ENCODE data around the gene FYTTD1. TPM values are rescaled to one million over a fixed set of nuclear protein-coding genes. Genes with fewer than 3 reads are reported as not detected.

FYTTD1 gene
- total and polyA plus RNA-seq, 2 donors (not counting 1 experiment from before 2014, with no cell fraction given): 6.2 to 110 TPM

GRCh38 chr3:197807969-197808587, 58.4 kb downstream of the FYTTD1 start:
- intact Hi-C loops (cut with micrococcal nuclease): no loop called here
- POLR2A ChIA-PET: no interaction called here

More at GRCh38 chr3:197807969-197808587, 58.4 kb downstream of the FYTTD1 start:
- peaks cover 37% of the 10 kb centered on the region for H3K4me1 Mint-ChIP-seq
- no peaks in the 10 kb centered on the region for H3K9me3 Mint-ChIP-seq (ENCODE audit: insufficient read depth)
- Histone ChIP-seq H3K9ac (ENCODE audit: low read length) (no peak overlapping the region), H3K9me3 (ENCODE audit: control extremely low read depth in 1 of 3, control insufficient read depth in 2 of 3, insufficient read depth in 1 of 3, low read length in 2 of 3) (no peaks in the 10 kb centered on the region), H3K79me2 (ENCODE audit: control insufficient read depth, insufficient read depth, low read length) (peaks cover 92% of the 10 kb centered on the region), H3K27me3 (replicated peaks in 1 of 4; ENCODE audit: control extremely low read depth in 1 of 4, control insufficient read depth in 3 of 4, insufficient read depth in 4 of 4, low read length in 3 of 4) (no peaks in the 10 kb centered on the region), H3K4me3 (ENCODE audit: control extremely low read depth in 1 of 5, extremely low read depth in 1 of 5, insufficient read depth in 1 of 5, low read depth in 2 of 5, low read length in 4 of 5) (no peak overlapping the region), H3K36me3 (replicated peaks in 1 of 2; ENCODE audit: control extremely low read depth in 1 of 2, control insufficient read depth in 1 of 2, extremely low read depth in 1 of 2, insufficient read depth in 2 of 2, low read length in 1 of 2) (no peaks in the 10 kb centered on the region), H3K4me1 (ENCODE audit: control insufficient read depth in 2 of 2, insufficient read depth in 2 of 2, low read length in 2 of 2) (peaks cover 9% of the 10 kb centered on the region in 2 donors), H2AFZ (ENCODE audit: insufficient read depth, low read depth, low read length, poor library complexity, severe bottlenecking) (no peak overlapping the region), H3K27ac (ENCODE audit: low read length in 2 of 2) (no peak overlapping the region), H4K20me1 (ENCODE audit: control insufficient read depth, insufficient read depth, low read length, poor library complexity, severe bottlenecking) (peaks cover 56% of the 10 kb centered on the region), H3K4me2 (replicated peaks; ENCODE audit: low read depth, low read length, poor library complexity, severe bottlenecking) (no peak overlapping the region)
- no CpG with 5 or more reads among the region's 4 CpGs for WGBS (ENCODE audit: insufficient coverage)
- H3K27ac Mint-ChIP-seq: peak overlapping the region; percentile 13
- ATAC-seq (ENCODE audit: low read depth) (no peak), DNase-seq (no peak)
- CTCF ChIA-PET: no interaction called here
- no peak overlapping the region for H3K4me3 Mint-ChIP-seq
- TF ChIP-seq, protein P1, sequence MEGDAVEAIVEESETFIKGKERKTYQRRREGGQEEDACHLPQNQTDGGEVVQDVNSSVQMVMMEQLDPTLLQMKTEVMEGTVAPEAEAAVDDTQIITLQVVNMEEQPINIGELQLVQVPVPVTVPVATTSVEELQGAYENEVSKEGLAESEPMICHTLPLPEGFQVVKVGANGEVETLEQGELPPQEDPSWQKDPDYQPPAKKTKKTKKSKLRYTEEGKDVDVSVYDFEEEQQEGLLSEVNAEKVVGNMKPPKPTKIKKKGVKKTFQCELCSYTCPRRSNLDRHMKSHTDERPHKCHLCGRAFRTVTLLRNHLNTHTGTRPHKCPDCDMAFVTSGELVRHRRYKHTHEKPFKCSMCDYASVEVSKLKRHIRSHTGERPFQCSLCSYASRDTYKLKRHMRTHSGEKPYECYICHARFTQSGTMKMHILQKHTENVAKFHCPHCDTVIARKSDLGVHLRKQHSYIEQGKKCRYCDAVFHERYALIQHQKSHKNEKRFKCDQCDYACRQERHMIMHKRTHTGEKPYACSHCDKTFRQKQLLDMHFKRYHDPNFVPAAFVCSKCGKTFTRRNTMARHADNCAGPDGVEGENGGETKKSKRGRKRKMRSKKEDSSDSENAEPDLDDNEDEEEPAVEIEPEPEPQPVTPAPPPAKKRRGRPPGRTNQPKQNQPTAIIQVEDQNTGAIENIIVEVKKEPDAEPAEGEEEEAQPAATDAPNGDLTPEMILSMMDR (IDR thresholded peaks at IDR 0.05): no peak
- TF ChIP-seq EZH2 (IDR thresholded peaks at IDR 0.05; ENCODE audit: borderline replicate concordance, insufficient read depth, low read depth, low read length, poor library complexity, severe bottlenecking): no peak
- H3K27me3 Mint-ChIP-seq: no peaks in the 10 kb centered on the region

All from B cell (primary cell).